IMR-90 (cell line): ENCODE results near the gene TDRKH.

Source experiments
- CHD1 ChIP-seq: IDR thresholded peaks from 2 replicates; pipeline ENCODE4 v1.6.1; 2012; ENCODE audit warnings: low read depth, low read length, improper control_type of control experiment
- POLR2A ChIP-seq: IDR thresholded peaks from 2 replicates; pipeline ENCODE4 v1.6.1; 2012; ENCODE audit warnings: mild to moderate bottlenecking, low read depth, low read length
- USF2 ChIP-seq: fragments of 150-350 bp; IDR thresholded peaks from 2 replicates; pipeline ENCODE4 v1.6.1; 2017; ENCODE audit warnings: mild to moderate bottlenecking, antibody characterized with exemption, low read length, low read depth
- TF ChIP-seq, protein P1 (sequence below): conservative IDR thresholded peaks from 2 replicates; pipeline ENCODE4 v1.5.1; 2012; ENCODE audit warnings: mild to moderate bottlenecking, low read depth, low read length, improper control_type of control experiment

DNA sequence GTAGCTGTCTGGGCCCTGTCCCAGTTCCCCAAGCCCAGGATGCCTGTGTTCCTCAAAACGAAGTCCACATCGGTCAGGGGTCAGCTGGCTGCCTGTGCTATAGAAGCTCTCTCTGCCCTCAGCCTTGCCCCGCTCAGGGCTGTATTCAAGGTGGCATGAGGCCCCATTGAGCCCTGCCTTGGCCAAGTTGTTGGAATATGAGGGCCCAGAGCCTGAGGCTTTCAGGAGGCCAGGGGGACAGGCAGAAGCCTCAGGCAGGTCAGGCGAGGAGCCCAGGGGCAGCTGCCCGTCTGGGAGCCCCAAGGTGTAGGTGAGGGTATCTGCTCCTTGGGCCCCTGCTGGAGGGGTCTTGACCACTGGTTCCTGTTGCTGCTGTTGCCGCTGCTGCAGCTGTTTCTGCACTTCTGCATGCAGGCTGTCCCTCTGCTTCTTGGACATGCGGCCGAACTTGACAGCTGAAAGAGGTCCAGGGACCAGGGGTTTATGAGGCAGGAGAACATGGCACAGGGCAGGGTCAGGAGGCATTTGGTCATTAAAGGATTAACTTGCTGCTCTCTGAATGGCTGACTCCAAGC, 24.8 kb upstream of the TDRKH start:
- TF ChIP-seq, protein P1, sequence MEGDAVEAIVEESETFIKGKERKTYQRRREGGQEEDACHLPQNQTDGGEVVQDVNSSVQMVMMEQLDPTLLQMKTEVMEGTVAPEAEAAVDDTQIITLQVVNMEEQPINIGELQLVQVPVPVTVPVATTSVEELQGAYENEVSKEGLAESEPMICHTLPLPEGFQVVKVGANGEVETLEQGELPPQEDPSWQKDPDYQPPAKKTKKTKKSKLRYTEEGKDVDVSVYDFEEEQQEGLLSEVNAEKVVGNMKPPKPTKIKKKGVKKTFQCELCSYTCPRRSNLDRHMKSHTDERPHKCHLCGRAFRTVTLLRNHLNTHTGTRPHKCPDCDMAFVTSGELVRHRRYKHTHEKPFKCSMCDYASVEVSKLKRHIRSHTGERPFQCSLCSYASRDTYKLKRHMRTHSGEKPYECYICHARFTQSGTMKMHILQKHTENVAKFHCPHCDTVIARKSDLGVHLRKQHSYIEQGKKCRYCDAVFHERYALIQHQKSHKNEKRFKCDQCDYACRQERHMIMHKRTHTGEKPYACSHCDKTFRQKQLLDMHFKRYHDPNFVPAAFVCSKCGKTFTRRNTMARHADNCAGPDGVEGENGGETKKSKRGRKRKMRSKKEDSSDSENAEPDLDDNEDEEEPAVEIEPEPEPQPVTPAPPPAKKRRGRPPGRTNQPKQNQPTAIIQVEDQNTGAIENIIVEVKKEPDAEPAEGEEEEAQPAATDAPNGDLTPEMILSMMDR: no peak
- TF ChIP-seq CHD1 (no peak), POLR2A (no peak), USF2 (no peak)
